H9 (cell line): ENCODE measurements around the gene PIP4K2A. TPM values are rescaled to one million over a fixed set of nuclear protein-coding genes. Genes with fewer than 3 reads are reported as not detected.
"Not testable (repeated sequence)": the region's sequence is repeated elsewhere in the genome, so short reads cannot be mapped to it uniquely, and the experiment has no call there.

Experiments used
- DNase-seq: peaks from one replicate; pipeline ENCODE4 v3.0.0-alpha.2; 2017
- H2AFZ ChIP-seq: one replicate; pipeline ENCODE4 v1.6.1; 2013; ENCODE audit warnings: mild to moderate bottlenecking, low read length, control low read depth, moderate library complexity
- H2AK5ac ChIP-seq: 2 replicates; pipeline ENCODE4 v1.6.1; 2013; ENCODE audit warnings: low read length, control low read depth, mixed read lengths; ENCODE audit not compliant: insufficient read length
- H2BK120ac ChIP-seq: one replicate; pipeline ENCODE4 v1.6.1; 2013; ENCODE audit warnings: low read depth, mild to moderate bottlenecking, low read length, control low read depth, inconsistent platforms; ENCODE audit not compliant: poor library complexity, severe bottlenecking
- H2BK12ac ChIP-seq: 2 replicates; pipeline ENCODE4 v1.6.1; 2013; ENCODE audit warnings: low read length, control low read depth, mixed read lengths, low read depth; ENCODE audit not compliant: insufficient read length
- H2BK15ac ChIP-seq: 2 replicates; pipeline ENCODE4 v1.6.1; 2013; ENCODE audit warnings: low read depth, low read length, control low read depth
- H2BK20ac ChIP-seq: one replicate; pipeline ENCODE4 v1.6.1; 2013; ENCODE audit warnings: low read depth, mild to moderate bottlenecking, low read length, control low read depth, inconsistent platforms; ENCODE audit not compliant: poor library complexity, severe bottlenecking
- H2BK5ac ChIP-seq: 2 replicates; pipeline ENCODE4 v1.6.1; 2013; ENCODE audit warnings: low read length, control low read depth, mixed read lengths; ENCODE audit not compliant: insufficient read length
- H3K14ac ChIP-seq: 2 replicates; pipeline ENCODE4 v1.6.1; 2013; ENCODE audit warnings: low read length, control low read depth; ENCODE audit not compliant: insufficient read depth
- H3K18ac ChIP-seq: 2 replicates; pipeline ENCODE4 v1.6.1; 2013; ENCODE audit warnings: low read depth, mild to moderate bottlenecking, mixed read lengths, low read length, control low read depth; ENCODE audit not compliant: insufficient read length
- H3K23ac ChIP-seq: 2 replicates; pipeline ENCODE4 v1.6.1; 2013; ENCODE audit warnings: low read length, control low read depth, mixed read lengths, low read depth; ENCODE audit not compliant: insufficient read length
- H3K23me2 ChIP-seq: 2 replicates; pipeline ENCODE4 v1.6.1; 2013; ENCODE audit warnings: low read depth, mild to moderate bottlenecking, mixed read lengths, low read length, control low read depth; ENCODE audit not compliant: insufficient read length, poor library complexity, severe bottlenecking
- H3K27ac ChIP-seq: 2 replicates; pipeline ENCODE4 v1.5.1; 2013; ENCODE audit warnings: low read length, control low read depth, mixed read lengths, low read depth; ENCODE audit not compliant: insufficient read length
- H3K27me3 ChIP-seq: 2 replicates; pipeline ENCODE4 v1.6.1; 2013; ENCODE audit warnings: low read length, control low read depth, inconsistent platforms; ENCODE audit not compliant: insufficient read depth
- H3K4ac ChIP-seq: 2 replicates; pipeline ENCODE4 v1.6.1; 2013; ENCODE audit warnings: low read depth, mild to moderate bottlenecking, control low read depth, inconsistent platforms, low read length, moderate library complexity
- H3K4me1 ChIP-seq: 2 replicates; pipeline ENCODE4 v1.6.1; 2013; ENCODE audit warnings: low read length, control low read depth, inconsistent platforms; ENCODE audit not compliant: insufficient read depth
- H3K4me2 ChIP-seq: 2 replicates; pipeline ENCODE4 v1.6.1; 2013; ENCODE audit warnings: low read length, control low read depth, mixed read lengths; ENCODE audit not compliant: insufficient read length, insufficient read depth
- H3K56ac ChIP-seq: 2 replicates; pipeline ENCODE4 v1.6.1; 2013; ENCODE audit warnings: low read depth, mild to moderate bottlenecking, mixed read lengths, low read length, control low read depth; ENCODE audit not compliant: insufficient read length
- H3K79me1 ChIP-seq: 2 replicates; pipeline ENCODE4 v1.6.1; 2013; ENCODE audit warnings: low read depth, mild to moderate bottlenecking, moderate library complexity, low read length, control low read depth, inconsistent platforms; ENCODE audit not compliant: insufficient read depth, poor library complexity, severe bottlenecking
- H3K79me2 ChIP-seq: 2 replicates; pipeline ENCODE4 v1.6.1; 2013; ENCODE audit warnings: low read length, control low read depth, inconsistent platforms; ENCODE audit not compliant: insufficient read depth
- H3K9ac ChIP-seq: 2 replicates; pipeline ENCODE4 v1.6.1; 2013; ENCODE audit warnings: low read length, control low read depth, mixed read lengths; ENCODE audit not compliant: insufficient read length; ENCODE audit errors: extremely low read depth
- H3K9me3 ChIP-seq: one replicate; pipeline ENCODE4 v1.6.1; 2013; ENCODE audit warnings: low read depth, low read length, inconsistent platforms; ENCODE audit not compliant: control insufficient read depth
- H3T11ph ChIP-seq: one replicate; pipeline ENCODE4 v1.6.1; 2013; ENCODE audit warnings: mild to moderate bottlenecking, low read length, control low read depth, inconsistent platforms
- H4K20me1 ChIP-seq: one replicate; pipeline ENCODE4 v1.6.1; 2013; ENCODE audit not compliant: control insufficient read depth, insufficient read length, insufficient read depth
- H4K5ac ChIP-seq: 2 replicates; pipeline ENCODE4 v1.6.1; 2013; ENCODE audit warnings: low read depth, mild to moderate bottlenecking, mixed read lengths, low read length, control low read depth; ENCODE audit not compliant: insufficient read length
- H4K8ac ChIP-seq: replicated peaks from 2 replicates; pipeline ENCODE4 v1.6.1; 2013; ENCODE audit warnings: low read length, control low read depth, mixed read lengths, low read depth; ENCODE audit not compliant: insufficient read length
- H4K91ac ChIP-seq: 2 replicates; pipeline ENCODE4 v1.6.1; 2013; ENCODE audit warnings: low read depth, mild to moderate bottlenecking, moderate library complexity, mixed read lengths, low read length, control low read depth; ENCODE audit not compliant: insufficient read length
- H3K27ac Mint-ChIP-seq, 3 experiments: 2 replicates in 2 of 3; 3 replicates in 1 of 3; pipeline ENCODE4 v1.8.0; 2020 to 2021; ENCODE audit warnings: mixed read lengths in 3 of 3, mild to moderate bottlenecking in 1 of 3, moderate library complexity in 1 of 3
- H3K27me3 Mint-ChIP-seq: 2 replicates; pipeline ENCODE4 v1.8.0; 2021; ENCODE audit warnings: low read depth, mild to moderate bottlenecking, moderate library complexity, mixed read lengths
- H3K36me3 Mint-ChIP-seq, 3 experiments: 2 replicates in 2 of 3; 3 replicates in 1 of 3; pipeline ENCODE4 v1.8.0; 2020 to 2021; ENCODE audit warnings: low read depth in 3 of 3, mixed read lengths in 3 of 3; ENCODE audit not compliant: insufficient read depth in 1 of 3
- H3K4me1 Mint-ChIP-seq, 2 experiments: 2 replicates each; pipeline ENCODE4 v1.8.0; 2020; ENCODE audit warnings: mixed read lengths in 2 of 2
- H3K4me3 Mint-ChIP-seq, 2 experiments: 2 replicates in 1 of 2; 3 replicates in 1 of 2; pipeline ENCODE4 v1.8.0; 2020 to 2021; ENCODE audit warnings: mild to moderate bottlenecking in 2 of 2, mixed read lengths in 2 of 2, moderate library complexity in 1 of 2
- H3K9me3 Mint-ChIP-seq, 2 experiments: 2 replicates in 1 of 2; 3 replicates in 1 of 2; pipeline ENCODE4 v1.8.0; 2020; ENCODE audit warnings: mild to moderate bottlenecking in 2 of 2, mixed read lengths in 2 of 2, moderate library complexity in 1 of 2
- WGBS: extraction: QIAGEN DNeasy Blood & Tissue Kit; methylation state at CpG from one replicate; pipeline ENCODE4 v1.1.7; 2013; ENCODE audit warnings: missing lambda C conversion rate, low lambda C conversion rate, mixed read lengths; ENCODE audit not compliant: insufficient read length; ENCODE audit errors: extremely low coverage; 5-methylcytosine and 5-hydroxymethylcytosine counted together
- total RNA-seq: library from RNA; stranded (reverse); gene quantifications from 2 replicates; pipeline ENCODE4 v1.2.1, GENCODE V29; 2021
- TF ChIP-seq, protein P1 (sequence below): fragments of 200-600 bp; sonication (generic); conservative IDR thresholded peaks from 3 replicates; pipeline ENCODE4 v1.8.0; 2021; ENCODE audit warnings: antibody characterized with exemption, mild to moderate bottlenecking

PIP4K2A gene
- total RNA-seq, 1 experiment from 2014 or later = 33.6 TPM

- no peak overlapping the region for H3K27ac Mint-ChIP-seq
- no peaks in the 10 kb centered on the region for H3K9me3 Mint-ChIP-seq
- H3K79me2 ChIP-seq = no peaks in the 10 kb centered on the region
- H4K5ac ChIP-seq = no peak overlapping the region
- no peak overlapping the region for H2AFZ ChIP-seq
- no peak overlapping the region for H4K91ac ChIP-seq
- H3K27me3 Mint-ChIP-seq = peaks cover 13% of the 10 kb centered on the region
- no peak overlapping the region for H2BK15ac ChIP-seq
- H3K56ac ChIP-seq = no peak overlapping the region
- H2BK5ac ChIP-seq = no peak overlapping the region
- no peak overlapping the region for H3K14ac ChIP-seq
- no peak overlapping the region for H3K4me2 ChIP-seq
- H3T11ph ChIP-seq = no peak overlapping the region
- H2BK12ac ChIP-seq = no peak overlapping the region
- DNase-seq = no peak
- peaks cover 4% of the 10 kb centered on the region for H4K20me1 ChIP-seq
- no peaks in the 10 kb centered on the region; the same call in 1 of the 2 replicates for H3K4me1 ChIP-seq
- no peaks in the 10 kb centered on the region for H3K9me3 ChIP-seq
- no peak overlapping the region for H2BK20ac ChIP-seq
- TF ChIP-seq, protein P1, sequence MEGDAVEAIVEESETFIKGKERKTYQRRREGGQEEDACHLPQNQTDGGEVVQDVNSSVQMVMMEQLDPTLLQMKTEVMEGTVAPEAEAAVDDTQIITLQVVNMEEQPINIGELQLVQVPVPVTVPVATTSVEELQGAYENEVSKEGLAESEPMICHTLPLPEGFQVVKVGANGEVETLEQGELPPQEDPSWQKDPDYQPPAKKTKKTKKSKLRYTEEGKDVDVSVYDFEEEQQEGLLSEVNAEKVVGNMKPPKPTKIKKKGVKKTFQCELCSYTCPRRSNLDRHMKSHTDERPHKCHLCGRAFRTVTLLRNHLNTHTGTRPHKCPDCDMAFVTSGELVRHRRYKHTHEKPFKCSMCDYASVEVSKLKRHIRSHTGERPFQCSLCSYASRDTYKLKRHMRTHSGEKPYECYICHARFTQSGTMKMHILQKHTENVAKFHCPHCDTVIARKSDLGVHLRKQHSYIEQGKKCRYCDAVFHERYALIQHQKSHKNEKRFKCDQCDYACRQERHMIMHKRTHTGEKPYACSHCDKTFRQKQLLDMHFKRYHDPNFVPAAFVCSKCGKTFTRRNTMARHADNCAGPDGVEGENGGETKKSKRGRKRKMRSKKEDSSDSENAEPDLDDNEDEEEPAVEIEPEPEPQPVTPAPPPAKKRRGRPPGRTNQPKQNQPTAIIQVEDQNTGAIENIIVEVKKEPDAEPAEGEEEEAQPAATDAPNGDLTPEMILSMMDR = no peak
- WGBS = no CpG with 5 or more reads among the region's 7 CpGs
- H3K27ac ChIP-seq = no peak overlapping the region
- H3K36me3 Mint-ChIP-seq = no peaks in the 10 kb centered on the region
- no peak overlapping the region for H2BK120ac ChIP-seq
- no peak overlapping the region for H3K9ac ChIP-seq
- no peak overlapping the region for H3K4ac ChIP-seq
- H3K27me3 ChIP-seq = no peaks in the 10 kb centered on the region
- no peak overlapping the region for H2AK5ac ChIP-seq
- H3K18ac ChIP-seq = no peak overlapping the region
- no peak overlapping the region for H3K4me3 Mint-ChIP-seq
- no peak overlapping the region for H4K8ac ChIP-seq
- H3K23ac ChIP-seq = no peak overlapping the region
- H3K23me2 ChIP-seq = no peaks in the 10 kb centered on the region
- no peaks in the 10 kb centered on the region for H3K4me1 Mint-ChIP-seq
- no peaks in the 10 kb centered on the region for H3K79me1 ChIP-seq
Observed at GRCh38 chr10:22500656-22501340, 213.6 kb downstream of the PIP4K2A start.

DNA sequence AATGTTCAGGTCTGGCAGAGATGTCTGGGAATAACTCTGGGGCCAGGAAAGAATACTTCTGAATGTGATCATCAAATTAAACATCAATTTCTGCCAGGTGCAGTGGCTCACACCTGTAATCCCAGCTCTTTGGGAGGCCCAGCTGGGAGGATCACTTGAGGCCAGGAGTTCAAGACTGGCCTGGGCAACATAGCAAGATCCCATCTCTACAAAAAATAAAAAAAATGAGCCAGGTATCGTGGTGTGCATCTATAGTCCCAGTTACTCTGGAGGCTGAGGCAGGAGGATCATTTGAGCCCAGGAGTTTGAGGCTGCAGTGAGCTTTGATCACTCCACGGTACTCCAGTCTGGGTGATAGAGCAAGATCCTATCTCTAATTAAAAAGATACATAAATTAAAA lies 214.4 kb downstream of the PIP4K2A start:
- not testable (repeated sequence) for H2BK5ac ChIP-seq, H2BK20ac ChIP-seq, H3K9ac ChIP-seq, H2BK15ac ChIP-seq, H3K27ac ChIP-seq, H4K8ac ChIP-seq, H3K4ac ChIP-seq, H2AFZ ChIP-seq, H3K23ac ChIP-seq, H3K4me2 ChIP-seq, H2BK12ac ChIP-seq, H3K9me3 ChIP-seq, DNase-seq, H3K27ac Mint-ChIP-seq, H4K20me1 ChIP-seq, H3K36me3 Mint-ChIP-seq, H3K4me1 ChIP-seq, H3T11ph ChIP-seq, H3K27me3 ChIP-seq, H3K14ac ChIP-seq, H2BK120ac ChIP-seq, H3K23me2 ChIP-seq, H3K79me1 ChIP-seq, H3K9me3 Mint-ChIP-seq, H4K5ac ChIP-seq, H3K4me3 Mint-ChIP-seq, H2AK5ac ChIP-seq, H4K91ac ChIP-seq, H3K4me1 Mint-ChIP-seq, H3K18ac ChIP-seq, H3K56ac ChIP-seq, H3K79me2 ChIP-seq
- H3K27me3 Mint-ChIP-seq = peaks cover 17% of the 10 kb centered on the region
- WGBS = no CpG with 5 or more reads among the region's 2 CpGs
